HG03280 (cell line): ENCODE measurements around the gene TBC1D17.
A peak's percentile ranks its signal among the peaks of the same experiment; 100 is the strongest.

ENCODE experiments used
- ATAC-seq: cut with Tn5 transposase; IDR thresholded peaks from one replicate; pipeline ENCODE4 v1.9.1; 2021; ENCODE audit warnings: mild to moderate bottlenecking, moderate library complexity; ENCODE audit not compliant: unreplicated experiment

TBC1D17 gene

GRCh38 chr19:49847731-49848696 is 29.5 kb upstream of the TBC1D17 start:
- ATAC-seq, result no peak

DNA sequence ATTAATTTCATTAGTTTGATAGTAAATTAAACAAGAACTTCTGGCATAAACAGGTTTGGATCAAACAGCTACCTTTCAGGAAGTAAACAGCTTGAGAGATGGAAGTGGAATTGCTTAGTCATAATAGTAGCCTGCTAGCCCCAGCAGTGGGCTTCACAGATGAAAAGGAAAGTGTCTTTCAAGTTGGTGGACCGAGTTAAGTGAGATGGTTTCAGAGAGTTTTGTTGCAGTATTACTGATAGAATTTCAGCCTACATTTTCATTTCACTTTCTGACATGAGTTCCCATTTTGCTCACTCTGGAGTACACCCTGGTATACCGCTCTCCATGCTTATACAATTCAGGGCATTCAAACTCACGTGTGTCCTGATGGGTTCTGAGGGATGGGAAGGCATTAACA is 28.6 kb upstream of the TBC1D17 start:
- ATAC-seq, result no peak

- no peak for ATAC-seq
These were observed 27.9 kb upstream of the TBC1D17 start for GRCh38 chr19:49849433-49850220.

- no peak for ATAC-seq
These were observed 27.3 kb upstream of the TBC1D17 start for GRCh38 chr19:49850221-49850486.

GRCh38 chr19:49850487-49851342 is 26.8 kb upstream of the TBC1D17 start, which contains the start of gene PTOV1:
PTOV1 (plus strand) TSS chr19:49851159.
- ATAC-seq, result peak; percentile 75

DNA sequence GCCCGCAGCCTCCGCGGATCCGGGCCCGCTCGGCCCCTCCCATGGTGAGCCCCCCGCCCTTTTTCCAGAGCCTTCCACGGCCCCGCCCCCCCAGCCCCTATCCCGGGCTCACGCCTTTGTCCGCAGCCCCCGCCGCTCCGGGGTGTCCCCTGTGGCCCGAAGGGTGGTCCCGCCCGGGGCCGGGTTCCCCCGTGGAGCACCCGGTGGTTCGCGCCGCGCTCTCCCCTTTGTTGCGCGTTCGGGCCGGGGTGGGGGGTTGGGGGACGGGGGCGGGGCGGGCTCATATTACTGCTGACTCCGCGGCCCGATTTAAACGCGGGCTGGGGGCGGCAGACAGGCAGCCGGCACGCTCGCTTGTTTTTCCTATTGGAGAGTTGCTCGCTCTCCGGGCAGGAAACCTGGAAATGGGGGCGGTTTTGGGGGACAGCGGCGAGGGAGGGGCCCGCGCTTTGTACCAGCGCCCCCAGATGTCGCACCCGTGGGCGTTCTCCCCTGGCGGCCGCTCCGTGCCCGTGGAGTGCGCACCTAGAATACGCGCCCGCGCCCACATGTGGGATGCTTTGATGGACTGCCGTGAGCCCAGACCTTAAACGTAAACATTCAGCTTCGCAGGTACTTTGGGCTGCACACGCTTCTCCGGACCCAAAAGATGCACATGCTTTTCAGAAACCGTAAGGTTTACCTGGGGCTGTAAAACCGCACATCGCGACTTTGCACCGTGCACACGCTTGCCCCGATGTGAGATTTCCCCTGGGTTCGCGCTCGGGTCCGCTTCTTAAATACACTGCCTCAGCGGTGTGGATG is 25.8 kb upstream of the TBC1D17 start:
- peak; percentile 12 for ATAC-seq

DNA sequence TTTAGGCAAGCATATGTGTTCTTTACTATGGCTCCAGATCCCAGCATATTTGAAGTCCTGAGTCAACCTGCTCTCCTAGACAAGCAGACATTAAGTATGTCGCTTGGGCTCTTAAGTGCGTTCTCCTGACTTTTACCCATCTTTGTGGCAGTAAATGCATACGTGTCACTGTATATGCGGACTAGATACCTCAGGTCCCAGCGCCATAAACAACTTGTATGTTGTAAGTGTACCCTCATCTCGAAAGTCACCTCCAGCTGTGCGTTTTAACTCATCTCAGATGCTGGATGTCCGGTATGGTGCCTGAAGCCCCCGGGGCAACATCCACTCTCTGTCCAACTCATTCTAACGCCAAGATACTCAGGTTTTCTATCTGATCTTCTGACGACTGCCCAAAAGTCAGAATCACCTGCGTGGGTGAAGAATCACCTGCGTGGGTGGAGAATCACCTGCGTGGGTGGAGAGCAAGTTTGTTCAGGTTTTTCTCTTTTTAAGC is 24.8 kb upstream of the TBC1D17 start:
- ATAC-seq, result no peak

DNA sequence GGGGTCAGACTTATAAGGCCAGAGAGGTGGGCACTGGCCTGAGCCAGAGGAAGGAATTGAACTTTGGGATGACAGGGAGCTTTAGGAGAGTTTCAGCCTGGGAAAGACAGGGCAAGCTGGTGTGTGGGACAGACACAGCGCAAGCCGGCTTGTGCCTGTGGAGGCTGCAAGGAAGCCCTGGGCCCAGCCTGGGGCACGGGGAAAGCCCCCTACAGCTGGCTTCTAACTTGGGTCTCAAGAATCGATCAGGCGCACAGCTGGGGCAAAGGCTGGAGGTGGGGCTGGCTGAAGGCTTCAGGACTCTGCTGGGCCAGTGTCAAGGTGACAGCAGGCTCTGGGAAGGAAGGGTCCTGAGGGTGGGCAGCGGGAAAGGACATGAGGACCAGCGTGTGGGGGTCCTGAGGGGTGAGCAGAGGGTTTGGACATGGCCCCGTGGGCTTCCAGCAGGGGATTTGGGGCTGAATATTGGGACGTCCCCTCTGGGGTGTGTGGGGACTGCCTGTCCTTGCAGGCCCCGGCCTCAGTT is 23.6 kb upstream of the TBC1D17 start:
- ATAC-seq, result no peak

- no peak for ATAC-seq
These were observed 22.9 kb upstream of the TBC1D17 start for GRCh38 chr19:49854378-49855263.

- ATAC-seq, result no peak
These were observed 22.2 kb upstream of the TBC1D17 start for GRCh38 chr19:49855277-49855675.

- ATAC-seq, result no peak
These were observed 21.6 kb upstream of the TBC1D17 start for GRCh38 chr19:49855676-49856573.

GRCh38 chr19:49856574-49857021 is 20.9 kb upstream of the TBC1D17 start:
- no peak for ATAC-seq

DNA sequence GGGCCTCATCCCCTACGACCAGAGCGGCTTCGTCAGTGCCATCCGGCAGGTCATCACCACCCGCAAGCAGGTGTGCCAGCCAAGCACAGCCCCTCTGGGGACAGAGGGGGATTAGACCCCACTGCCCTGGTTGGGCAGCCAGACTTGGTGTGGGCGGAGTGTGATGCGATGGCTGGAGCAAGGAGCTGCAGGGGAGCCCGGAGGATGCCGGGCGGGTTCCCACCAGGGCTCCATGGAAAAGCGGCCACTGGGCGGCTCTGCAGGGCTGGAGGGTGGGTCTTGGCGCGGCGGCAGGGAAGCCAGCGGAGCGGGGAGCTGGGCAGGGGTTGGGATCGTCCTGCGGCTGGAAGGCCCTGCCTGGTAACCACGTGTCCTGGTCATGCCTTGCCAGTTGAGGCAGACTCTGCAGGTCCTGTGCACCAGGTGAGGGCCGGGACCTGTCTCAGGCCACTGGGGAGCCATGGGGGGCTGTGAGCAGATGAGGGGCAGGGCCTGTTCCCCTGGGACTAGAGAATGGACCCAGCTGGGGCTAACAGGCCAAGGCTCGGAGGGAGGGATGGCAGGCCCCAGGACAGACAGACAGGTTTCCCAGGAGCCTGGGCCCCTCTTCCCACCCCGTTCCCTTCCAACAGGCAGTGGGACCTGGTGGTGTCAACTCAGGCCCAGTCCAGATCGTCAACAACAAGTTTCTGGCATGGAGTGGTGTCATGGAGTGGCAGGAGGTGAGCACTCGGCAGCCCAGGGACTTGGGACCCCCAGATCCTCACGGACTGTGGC is 20.3 kb upstream of the TBC1D17 start:
- ATAC-seq, result no peak

DNA sequence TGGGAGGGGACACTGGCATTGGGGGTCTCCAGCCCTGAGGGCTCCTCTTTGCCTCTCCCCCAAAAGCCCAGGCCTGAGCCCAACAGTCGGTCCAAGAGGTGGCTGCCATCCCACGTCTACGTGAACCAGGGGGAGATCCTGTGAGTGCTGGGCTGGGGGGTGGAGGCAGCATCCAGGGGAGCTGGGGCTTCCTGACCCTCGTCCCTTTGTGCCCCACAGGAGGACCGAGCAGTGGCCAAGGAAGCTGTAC is 19.7 kb upstream of the TBC1D17 start:
- ATAC-seq, result no peak

GRCh38 chr19:49858088-49858985 is 19.2 kb upstream of the TBC1D17 start:
- no peak for ATAC-seq

DNA sequence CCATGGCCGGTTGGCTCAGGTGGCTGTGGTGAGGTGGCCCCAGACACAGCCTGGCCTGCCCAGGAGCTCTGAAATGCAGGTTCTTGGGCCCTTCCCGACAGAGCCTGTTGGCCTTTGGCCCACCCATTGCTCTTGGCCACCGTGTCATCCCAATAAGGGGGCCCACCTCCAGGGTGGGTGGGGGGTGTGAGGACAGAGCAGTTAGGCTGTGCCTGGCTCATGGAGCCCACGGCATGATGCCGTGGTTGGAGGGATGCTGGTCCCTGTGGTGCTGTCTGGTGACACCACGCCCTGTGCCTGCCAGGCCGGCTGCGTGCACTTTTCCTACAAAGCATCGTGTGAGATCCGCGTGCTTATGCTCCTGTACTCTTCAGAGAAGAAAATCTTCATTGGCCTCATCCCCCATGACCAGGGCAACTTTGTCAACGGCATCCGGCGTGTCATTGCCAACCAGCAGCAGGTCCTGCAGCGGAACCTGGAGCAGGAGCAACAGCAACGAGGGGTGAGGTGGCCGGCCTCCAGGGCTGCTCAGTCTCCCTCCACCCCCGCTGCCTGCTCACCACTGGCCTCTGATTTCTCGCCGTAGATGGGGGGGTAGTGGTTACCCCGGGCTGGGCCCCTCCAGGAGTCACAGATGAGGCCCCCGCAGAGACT is 17.7 kb upstream of the TBC1D17 start:
- ATAC-seq, result no peak
